ENCODE measurements around the gene SORCS1. TPM values are rescaled to one million over a fixed set of nuclear protein-coding genes. Genes with fewer than 3 reads are reported as not detected.

SORCS1 gene
- total and polyA plus RNA-seq, 12 donors: 0.18 to 11.1 (median 1.1) TPM

GRCh38 chr10:107139237-107139636, 25.3 kb downstream of the SORCS1 start:
- H3K4me1 ChIP-seq (replicated peaks in 1 of 2): no peaks in the 10 kb centered on the region
- intact Hi-C loops (cut with DNase I): no loop called here
- H3K4me3 ChIP-seq: no peak overlapping the region
- no peak for DNase-seq
- TF ChIP-seq CTCF (IDR thresholded peaks at IDR 0.05) (no peak), POLR2A (IDR thresholded peaks at IDR 0.05) (no peak)
- H3K27me3 ChIP-seq: no peaks in the 10 kb centered on the region
- H3K9me3 ChIP-seq (replicated peaks in 1 of 3): no peaks in the 10 kb centered on the region
- no peak overlapping the region for H3K27ac ChIP-seq
- no peaks in the 10 kb centered on the region for H3K36me3 ChIP-seq (replicated peaks in 1 of 2)

GRCh38 chr10:107133656-107134055, 30.9 kb downstream of the SORCS1 start:
- no peaks in the 10 kb centered on the region for H3K27me3 ChIP-seq
- intact Hi-C loops (cut with DNase I): no loop called here
- no peak overlapping the region for H3K27ac ChIP-seq
- WGBS, 4 donors: 55 to 65% (median 57%) methylated on average over 1 of the region's 1 CpG
- H3K4me3 ChIP-seq: no peak overlapping the region
- no peaks in the 10 kb centered on the region for H3K4me1 ChIP-seq (replicated peaks in 1 of 2)
- H3K36me3 ChIP-seq (replicated peaks in 1 of 2): no peaks in the 10 kb centered on the region
- no peak for TF ChIP-seq POLR2A (IDR thresholded peaks at IDR 0.05)
- TF ChIP-seq CTCF (IDR thresholded peaks at IDR 0.05): no peak
- H3K9me3 ChIP-seq (replicated peaks in 1 of 3): no peaks in the 10 kb centered on the region
- no peak for DNase-seq

GRCh38 chr10:107129000-107129399, 35.5 kb downstream of the SORCS1 start:
- intact Hi-C loops (cut with DNase I): no loop called here
- no peaks in the 10 kb centered on the region for H3K27me3 ChIP-seq
- TF ChIP-seq POLR2A (IDR thresholded peaks at IDR 0.05): no peak
- TF ChIP-seq CTCF (IDR thresholded peaks at IDR 0.05): no peak
- 63 to 73% (median 67%) methylated on average over 6 of the region's 6 CpGs for WGBS, 4 donors
- H3K36me3 ChIP-seq (replicated peaks in 1 of 2): no peaks in the 10 kb centered on the region
- no peaks in the 10 kb centered on the region for H3K4me1 ChIP-seq (replicated peaks in 1 of 2)
- no peak overlapping the region for H3K4me3 ChIP-seq
- no peaks in the 10 kb centered on the region for H3K9me3 ChIP-seq (replicated peaks in 1 of 3)
- no peak overlapping the region for H3K27ac ChIP-seq
- no peak for DNase-seq

GRCh38 chr10:107126512-107127065, 37.9 kb downstream of the SORCS1 start:
- no peaks in the 10 kb centered on the region for H3K9me3 ChIP-seq (replicated peaks in 1 of 3)
- no peaks in the 10 kb centered on the region for H3K36me3 ChIP-seq (replicated peaks in 1 of 2)
- no peak for TF ChIP-seq CTCF (IDR thresholded peaks at IDR 0.05)
- TF ChIP-seq POLR2A (IDR thresholded peaks at IDR 0.05): no peak
- no peak overlapping the region for H3K27ac ChIP-seq
- no peak for DNase-seq
- WGBS, 4 donors: 43 to 46% (median 44%) methylated on average over 5 of the region's 5 CpGs
- intact Hi-C loops (cut with DNase I): no loop called here
- no peaks in the 10 kb centered on the region for H3K4me1 ChIP-seq (replicated peaks in 1 of 2)
- H3K4me3 ChIP-seq: no peak overlapping the region
- H3K27me3 ChIP-seq: no peaks in the 10 kb centered on the region
